ENCODE measurements around the gene NECTIN1. TPM values are rescaled to one million over a fixed set of nuclear protein-coding genes. Genes with fewer than 3 reads are reported as not detected.

Gene NECTIN1
- total RNA-seq, 4 donors from 2014 or later: 11.6 to 23.6 (median 16.6) TPM

- no peak for DNase-seq
- H3K27me3 ChIP-seq: no peaks in the 10 kb centered on the region
- no peak overlapping the region for H3K27ac ChIP-seq
- H3K36me3 ChIP-seq: no peaks in the 10 kb centered on the region
- no peak overlapping the region for H3K4me3 ChIP-seq
- no peaks in the 10 kb centered on the region for H3K9me3 ChIP-seq
- H3K4me1 ChIP-seq: no peaks in the 10 kb centered on the region
- no peak for TF ChIP-seq POLR2A (IDR thresholded peaks at IDR 0.05)
- TF ChIP-seq CTCF (IDR thresholded peaks at IDR 0.05): no peak
These were observed 93.2 kb downstream of the NECTIN1 start for GRCh38 chr11:119635776-119636175.

- H3K27me3 ChIP-seq: no peaks in the 10 kb centered on the region
- H3K27ac ChIP-seq: no peak overlapping the region
- TF ChIP-seq POLR2A (IDR thresholded peaks at IDR 0.05) (no peak), CTCF (IDR thresholded peaks at IDR 0.05) (no peak)
- no peaks in the 10 kb centered on the region for H3K36me3 ChIP-seq
- no peaks in the 10 kb centered on the region for H3K4me1 ChIP-seq
- DNase-seq: no peak
- H3K4me3 ChIP-seq: no peak overlapping the region
- H3K9me3 ChIP-seq: no peaks in the 10 kb centered on the region
These were observed 93.8 kb downstream of the NECTIN1 start for GRCh38 chr11:119635041-119635740.

- TF ChIP-seq CTCF (IDR thresholded peaks at IDR 0.05) (no peak), POLR2A (IDR thresholded peaks at IDR 0.05) (no peak)
- Histone ChIP-seq H3K9me3 (no peaks in the 10 kb centered on the region), H3K4me1 (no peaks in the 10 kb centered on the region), H3K36me3 (no peaks in the 10 kb centered on the region), H3K27ac (no peak overlapping the region), H3K4me3 (no peak overlapping the region), H3K27me3 (no peaks in the 10 kb centered on the region)
- DNase-seq: no peak
These were observed 94.7 kb downstream of the NECTIN1 start for GRCh38 chr11:119634301-119634700.

GRCh38 chr11:119629834-119630624, 99.0 kb downstream of the NECTIN1 start:
- H3K9me3 ChIP-seq: no peaks in the 10 kb centered on the region
- no peaks in the 10 kb centered on the region for H3K27me3 ChIP-seq
- H3K4me1 ChIP-seq: no peaks in the 10 kb centered on the region
- H3K4me3 ChIP-seq: no peak overlapping the region
- DNase-seq: no peak
- no peak for TF ChIP-seq CTCF (IDR thresholded peaks at IDR 0.05)
- no peak for TF ChIP-seq POLR2A (IDR thresholded peaks at IDR 0.05)
- H3K36me3 ChIP-seq: no peaks in the 10 kb centered on the region
- no peak overlapping the region for H3K27ac ChIP-seq

- no peak for DNase-seq
- no peaks in the 10 kb centered on the region for H3K27me3 ChIP-seq
- TF ChIP-seq CTCF (IDR thresholded peaks at IDR 0.05): no peak
- no peak for TF ChIP-seq POLR2A (IDR thresholded peaks at IDR 0.05)
- H3K4me1 ChIP-seq: no peaks in the 10 kb centered on the region
- no peak overlapping the region for H3K27ac ChIP-seq
- no peaks in the 10 kb centered on the region for H3K9me3 ChIP-seq
- H3K4me3 ChIP-seq: no peak overlapping the region
- no peaks in the 10 kb centered on the region for H3K36me3 ChIP-seq
These were observed 99.9 kb downstream of the NECTIN1 start for GRCh38 chr11:119629085-119629484.
